ENCODE results near the gene ZMYND8. TPM values are rescaled to one million over a fixed set of nuclear protein-coding genes. Genes with fewer than 3 reads are reported as not detected.

Gene ZMYND8
- total RNA-seq, 1 experiment from 2014 or later, result 29.0 TPM

DNA sequence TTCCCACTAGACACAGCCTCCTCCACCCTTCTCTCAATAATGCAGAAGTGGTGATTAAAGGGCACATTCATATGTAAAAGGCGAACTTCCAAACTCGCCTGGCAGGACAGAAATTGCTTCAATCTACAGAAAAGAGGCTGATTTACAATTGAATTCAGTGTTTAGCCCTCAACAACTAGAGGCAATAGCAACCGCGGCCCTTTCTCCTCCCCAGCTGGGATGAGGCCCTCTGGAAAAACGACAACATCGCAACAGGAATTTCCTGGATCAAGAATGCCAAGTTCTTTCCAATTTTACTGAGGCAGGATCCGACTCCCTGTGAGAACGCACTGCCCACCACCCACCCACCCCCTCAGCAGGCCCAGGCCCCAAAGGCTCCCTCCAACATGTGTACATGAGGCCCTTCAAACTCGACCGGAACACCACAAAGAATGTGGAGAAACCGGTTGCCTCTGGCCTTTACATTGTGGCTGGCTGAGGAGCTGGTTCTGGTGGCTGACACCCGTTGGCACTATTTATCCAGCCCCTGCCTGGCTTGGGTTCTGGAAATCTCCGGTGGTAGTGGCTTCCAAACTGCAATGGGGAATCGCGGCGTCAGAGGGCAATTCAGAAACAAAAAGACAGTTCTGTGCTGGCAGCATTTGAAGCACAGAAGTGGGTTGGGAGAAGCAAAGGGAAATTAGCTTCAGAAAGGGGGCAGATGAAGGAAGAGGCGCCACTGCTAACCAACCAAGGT, 36.8 kb downstream of the ZMYND8 start:
- H2AFZ ChIP-seq (ENCODE audit: low read depth, low read length, poor library complexity, severe bottlenecking), result no peak overlapping the region
- peak overlapping the region; percentile 80 for H3K9ac ChIP-seq (ENCODE audit: low read length)
- H4K20me1 ChIP-seq (ENCODE audit: insufficient read depth), result no peaks in the 10 kb centered on the region
- H3K79me2 ChIP-seq (ENCODE audit: insufficient read depth, low read length), result peaks cover 95% of the 10 kb centered on the region
- peaks cover 94 to 99% of the 10 kb centered on the region in 2 experiments for H3K4me1 ChIP-seq (ENCODE audit: control insufficient read depth in 1 of 2, insufficient read depth in 2 of 2, low read length in 2 of 2)
- BruUV-seq (replicated peaks), result no TSS peak
- H3K4me3 ChIP-seq (replicated peaks in 1 of 2; ENCODE audit: low read depth in 1 of 2, low read length in 2 of 2), result peak overlapping the region; percentile 41 to 51
- peak overlapping the region; percentile 88 for H3K4me2 ChIP-seq (ENCODE audit: low read length)
- peak overlapping the region; percentile 92 for H3K27ac ChIP-seq (ENCODE audit: low read depth, low read length)
- TF ChIP-seq, protein P1, sequence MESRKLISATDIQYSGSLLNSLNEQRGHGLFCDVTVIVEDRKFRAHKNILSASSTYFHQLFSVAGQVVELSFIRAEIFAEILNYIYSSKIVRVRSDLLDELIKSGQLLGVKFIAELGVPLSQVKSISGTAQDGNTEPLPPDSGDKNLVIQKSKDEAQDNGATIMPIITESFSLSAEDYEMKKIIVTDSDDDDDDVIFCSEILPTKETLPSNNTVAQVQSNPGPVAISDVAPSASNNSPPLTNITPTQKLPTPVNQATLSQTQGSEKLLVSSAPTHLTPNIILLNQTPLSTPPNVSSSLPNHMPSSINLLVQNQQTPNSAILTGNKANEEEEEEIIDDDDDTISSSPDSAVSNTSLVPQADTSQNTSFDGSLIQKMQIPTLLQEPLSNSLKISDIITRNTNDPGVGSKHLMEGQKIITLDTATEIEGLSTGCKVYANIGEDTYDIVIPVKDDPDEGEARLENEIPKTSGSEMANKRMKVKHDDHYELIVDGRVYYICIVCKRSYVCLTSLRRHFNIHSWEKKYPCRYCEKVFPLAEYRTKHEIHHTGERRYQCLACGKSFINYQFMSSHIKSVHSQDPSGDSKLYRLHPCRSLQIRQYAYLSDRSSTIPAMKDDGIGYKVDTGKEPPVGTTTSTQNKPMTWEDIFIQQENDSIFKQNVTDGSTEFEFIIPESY (IDR thresholded peaks at IDR 0.05; ENCODE audit: extremely low read depth, insufficient replicate concordance, low read length), result no peak
- TF ChIP-seq SRF (IDR thresholded peaks at IDR 0.05; ENCODE audit: low read depth) (no peak), ZFX (IDR thresholded peaks at IDR 0.05) (peak; percentile 26; the same call in 1 of the 2 replicates), ELF1 (IDR thresholded peaks at IDR 0.05; ENCODE audit: borderline replicate concordance, low read depth) (no peak), EZH2phosphoT487 (IDR thresholded peaks at IDR 0.05; ENCODE audit: borderline replicate concordance) (no peak), SIN3A (IDR thresholded peaks at IDR 0.05; ENCODE audit: low read depth) (no peak), CEBPB (IDR thresholded peaks at IDR 0.05; ENCODE audit: low read depth) (no peak), POLR2AphosphoS5 (IDR thresholded peaks at IDR 0.05; ENCODE audit: low read depth, low read length) (peak; percentile 65), TCF7L2 (IDR thresholded peaks at IDR 0.05; ENCODE audit: borderline replicate concordance, extremely low read depth, insufficient read depth, insufficient read length) (no peak), YY1 (IDR thresholded peaks at IDR 0.05; ENCODE audit: extremely low read depth, insufficient replicate concordance, low read depth, low read length) (peak; percentile 30)
- DNase-seq (ENCODE audit: low read depth, low spot score) (peak; percentile 78), ATAC-seq (peak; percentile 50)
- H3K36me3 ChIP-seq (ENCODE audit: control insufficient read depth in 1 of 2, insufficient read depth in 2 of 2, low read length in 2 of 2), result no peaks in the 10 kb centered on the region
- CTCF ChIA-PET, result interaction anchor here (1.0 kb wide), 2 partner anchors 39 to 64 kb away, joined by 4 to 6 read pairs; no protein-coding TSS in a partner anchor
- POLR2A ChIA-PET, result interaction anchor here (0.6 to 1.5 kb wide), 6 partner anchors 8 to 72 kb away, joined by 3 to 11 read pairs (median 4); no protein-coding TSS in a partner anchor
- intact Hi-C loops (cut with micrococcal nuclease), result loop anchor here (2.0 to 5.0 kb wide), 4 partner anchors 41 to 117 kb away; no protein-coding TSS in a partner anchor
- RAD21 ChIA-PET (ENCODE audit: low non-redundant PET in 1 of 2, low total read pairs in 2 of 2, uncharacterized antibody in 2 of 2, unreplicated experiment in 2 of 2), result interaction anchor here in 1 of 2 experiments (0.5 to 0.6 kb wide), 4 partner anchors 35 to 62 kb away, joined by 3 read pairs; partner anchors contain the start of gene ZMYND8
- no peaks in the 10 kb centered on the region for H3K9me3 ChIP-seq (ENCODE audit: control insufficient read depth in 1 of 2, insufficient read depth in 1 of 2, low read depth in 1 of 2, low read length in 2 of 2)
- H3K9me2 ChIP-seq (ENCODE audit: insufficient read depth), result no peaks in the 10 kb centered on the region
- no peaks in the 10 kb centered on the region for H3K27me3 ChIP-seq (ENCODE audit: insufficient read depth, low read length)

Measured in HCT116 (cell line).